CD4-positive, alpha-beta T cell treated with Interleukin-15 for 1 hour (primary cell): ENCODE results near the gene HOXC6.
A peak's percentile ranks its signal among the peaks of the same experiment; 100 is the strongest.

ENCODE experiments used
- DNase-seq: peaks from one replicate; pipeline ENCODE4 v3.0.0-alpha.2; 2020

Gene HOXC6

GRCh38 chr12:54042970-54043853 is 15.0 kb downstream of the HOXC6 start:
- DNase-seq = no peak

- no peak for DNase-seq
These were observed 16.3 kb downstream of the HOXC6 start for GRCh38 chr12:54044425-54045103.

- no peak for DNase-seq
These were observed 17.2 kb downstream of the HOXC6 start for GRCh38 chr12:54045401-54045800.

GRCh38 chr12:54045868-54046521 is 17.8 kb downstream of the HOXC6 start:
- DNase-seq = no peak

- DNase-seq = no peak
These were observed 18.5 kb downstream of the HOXC6 start for GRCh38 chr12:54046809-54047159.

GRCh38 chr12:54047160-54047963 is 19.1 kb downstream of the HOXC6 start:
- no peak for DNase-seq

GRCh38 chr12:54047964-54048303 is 19.7 kb downstream of the HOXC6 start:
- no peak for DNase-seq

- no peak for DNase-seq
These were observed 20.3 kb downstream of the HOXC6 start for GRCh38 chr12:54048406-54049093.

GRCh38 chr12:54049108-54049507 is 20.9 kb downstream of the HOXC6 start:
- no peak for DNase-seq

GRCh38 chr12:54050482-54050810 is 22.2 kb downstream of the HOXC6 start:
- DNase-seq = no peak

GRCh38 chr12:54051026-54051842 is 23.0 kb downstream of the HOXC6 start:
- no peak for DNase-seq

GRCh38 chr12:54051874-54052437 is 23.7 kb downstream of the HOXC6 start:
- DNase-seq = no peak

- no peak for DNase-seq
These were observed 24.3 kb downstream of the HOXC6 start for GRCh38 chr12:54052438-54053002.

GRCh38 chr12:54053003-54053750 is 24.9 kb downstream of the HOXC6 start:
- peak; percentile 59 for DNase-seq

GRCh38 chr12:54053751-54054741 is 25.8 kb downstream of the HOXC6 start, which contains the start of gene HOXC4:
TSS of gene HOXC4 (plus strand) at chr12:54053835. CDS start at chr12:54053923, 88 bp downstream.
- DNase-seq = peak; percentile 46

GRCh38 chr12:54054742-54055194 is 26.5 kb downstream of the HOXC6 start:
- DNase-seq = no peak

- no peak for DNase-seq
These were observed 27.3 kb downstream of the HOXC6 start for GRCh38 chr12:54055552-54055951.

GRCh38 chr12:54056110-54056509 is 27.9 kb downstream of the HOXC6 start:
- DNase-seq = no peak
